Activated CD4-positive, alpha-beta T cell treated with anti-CD3 and anti-CD28 coated beads for 4 hours (primary cell): ENCODE measurements around the gene CCDC167.
A peak's percentile ranks its signal among the peaks of the same experiment; 100 is the strongest.
"Not testable (repeated sequence)": the region's sequence is repeated elsewhere in the genome, so short reads cannot be mapped to it uniquely, and the experiment has no call there.

ENCODE experiments used
- DNase-seq, 2 donors: peaks; one replicate each; pipeline ENCODE4 v3.0.0-alpha.2; 2020

CCDC167 gene

GRCh38 chr6:37507690-37508421, 8.2 kb upstream of the CCDC167 start:
- DNase-seq, result no peak

GRCh38 chr6:37507077-37507476, 7.4 kb upstream of the CCDC167 start:
- DNase-seq, result no peak

DNA sequence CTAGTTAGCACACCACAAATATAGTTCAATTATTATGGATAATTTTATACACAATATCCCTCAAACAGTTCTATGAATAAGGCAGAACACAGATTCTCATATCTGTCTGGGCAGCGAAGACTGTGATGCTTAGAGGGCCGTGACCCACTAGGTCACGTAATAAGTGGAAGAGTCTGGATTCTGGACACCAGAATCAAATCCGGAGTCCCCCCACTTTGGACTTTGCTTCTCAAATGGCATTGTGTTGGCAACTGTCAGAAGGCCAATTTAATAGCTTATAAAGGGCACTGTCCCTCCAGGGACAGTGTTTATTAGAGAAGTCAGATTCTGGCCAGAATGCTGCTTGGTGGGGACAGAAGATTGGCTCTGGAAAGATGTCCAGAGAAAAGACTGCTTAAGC, 6.8 kb upstream of the CCDC167 start:
- no peak for DNase-seq

- no peak for DNase-seq
These were observed 4.3 kb upstream of the CCDC167 start for GRCh38 chr6:37504024-37504423.

DNA sequence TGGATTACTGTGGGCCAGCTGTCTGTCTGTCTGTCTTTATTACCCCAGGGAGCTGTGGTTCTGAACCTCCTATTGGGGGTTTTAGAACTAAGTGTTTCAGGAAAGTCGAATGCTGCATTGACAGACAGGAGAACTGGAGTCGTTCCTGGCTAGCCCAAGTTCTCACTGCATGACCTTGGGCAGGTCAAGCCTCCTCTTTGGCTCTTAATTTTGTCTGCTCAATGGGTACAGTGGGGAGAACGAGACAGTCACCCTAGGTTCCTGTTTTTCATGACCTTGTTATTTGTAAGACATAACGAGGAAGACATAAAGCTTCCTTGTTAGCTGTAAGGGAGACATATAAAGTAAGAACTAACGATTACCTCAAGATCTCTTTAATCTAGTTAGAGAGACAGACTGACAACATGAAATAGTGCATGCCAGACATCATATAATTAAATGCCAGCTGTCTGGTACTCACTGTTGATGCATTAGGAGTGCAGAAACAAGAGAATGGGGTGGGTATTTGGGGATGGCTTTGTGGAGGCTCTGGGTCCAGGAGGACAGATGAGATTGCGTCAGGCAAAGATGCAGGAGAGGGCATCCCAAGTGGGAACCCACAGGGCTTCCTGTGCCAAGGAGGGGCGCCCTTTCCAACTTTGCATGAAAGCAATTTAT, 3.7 kb upstream of the CCDC167 start:
- DNase-seq, result no peak

DNA sequence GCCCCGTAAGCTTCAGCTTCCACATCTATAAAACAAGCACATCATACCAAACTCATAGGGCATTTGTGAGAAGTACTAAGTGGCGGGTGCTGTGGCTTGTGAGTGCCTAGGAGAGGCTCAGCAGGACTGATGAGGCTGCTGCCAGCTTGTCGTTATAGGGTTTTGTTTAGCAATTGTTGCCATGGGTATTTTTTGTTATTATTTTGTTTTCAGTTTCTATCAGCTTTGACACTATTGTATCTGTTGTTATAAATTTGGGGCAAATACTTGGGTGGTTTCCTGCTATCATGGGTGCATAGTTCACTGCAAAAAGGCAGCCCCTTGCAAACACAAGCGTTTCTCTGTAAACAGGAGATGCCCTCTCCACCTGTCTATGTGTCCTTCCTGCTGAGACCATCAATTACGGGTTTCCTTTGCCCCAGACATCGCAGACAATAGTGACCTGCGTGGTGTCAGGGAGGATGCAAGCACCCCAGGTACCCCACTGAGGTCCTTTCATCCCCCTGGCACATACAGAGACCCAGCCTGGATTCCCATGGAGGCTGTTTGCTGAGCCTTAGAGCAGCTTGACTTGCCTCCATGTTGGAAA, 3.1 kb upstream of the CCDC167 start:
- DNase-seq, result peak in 1 of 2 donors; percentile 34

- DNase-seq, result no peak
These were observed 2.2 kb upstream of the CCDC167 start for GRCh38 chr6:37501632-37502491.

DNA sequence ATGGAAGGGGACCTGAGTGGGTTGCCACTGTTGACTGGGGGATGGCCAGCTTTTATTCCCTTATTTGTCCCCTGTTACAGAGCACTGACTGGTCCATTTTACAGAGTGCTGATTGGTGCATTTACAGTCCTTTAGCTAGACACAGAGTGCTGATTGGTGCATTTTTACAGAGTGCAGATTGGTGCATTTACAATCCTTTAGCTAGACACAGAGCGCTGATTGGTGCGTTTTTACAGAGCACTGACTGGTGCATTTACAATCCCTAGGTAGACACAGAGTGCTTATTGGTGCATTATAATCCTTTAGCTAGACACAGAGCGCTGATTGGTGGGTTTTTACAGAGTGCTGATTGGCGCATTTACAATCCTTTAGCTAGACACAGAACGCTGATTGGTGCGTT, 1.2 kb upstream of the CCDC167 start:
- not testable (repeated sequence) for DNase-seq

- DNase-seq, result no peak
These were observed 558 bp upstream of the CCDC167 start for GRCh38 chr6:37500294-37500608.

DNA sequence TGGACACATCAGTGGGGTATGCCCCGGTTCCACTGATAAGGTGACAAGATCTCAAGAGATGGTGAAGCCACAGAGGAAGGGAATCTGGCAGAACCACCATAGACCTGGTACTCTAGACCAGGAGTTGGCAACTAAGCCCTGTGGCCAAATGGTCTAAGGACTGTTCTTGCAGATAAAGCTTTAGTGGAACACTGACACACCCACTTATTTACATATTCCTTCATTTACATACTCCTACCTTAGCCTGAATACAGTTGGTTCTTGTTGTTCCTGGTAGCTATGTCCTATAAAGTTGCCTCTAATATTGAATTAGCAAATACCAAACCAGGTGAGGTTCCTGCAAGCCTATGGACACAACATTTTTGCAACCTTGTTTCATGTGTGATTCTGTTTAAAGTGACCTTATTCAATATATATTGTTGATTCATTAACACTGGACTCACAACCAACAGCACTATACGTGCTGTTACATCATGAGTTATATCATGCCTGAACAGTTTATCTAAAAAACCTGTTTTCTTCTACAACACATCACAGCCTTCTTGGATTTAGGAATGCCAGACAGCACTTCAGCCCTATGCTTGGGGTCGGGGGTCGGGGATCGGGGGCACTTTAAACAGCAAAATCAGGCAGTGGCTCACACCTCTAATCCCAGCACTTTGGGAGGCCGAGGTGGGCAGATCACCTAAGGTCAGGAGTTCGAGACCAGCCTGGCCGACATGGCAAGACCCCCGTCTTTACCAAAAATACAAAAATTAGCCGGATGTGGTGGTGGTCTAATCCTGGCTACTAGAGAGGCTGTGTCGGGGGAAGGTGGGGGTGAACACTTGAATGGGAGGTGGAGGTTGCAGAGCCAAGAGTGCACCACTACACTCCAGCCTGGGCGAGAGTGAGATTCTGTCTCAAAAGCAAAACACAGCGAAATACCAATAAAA, 2.5 kb downstream of the CCDC167 start:
- no peak for DNase-seq

- no peak for DNase-seq
These were observed 4.3 kb downstream of the CCDC167 start for GRCh38 chr6:37495244-37495934.

GRCh38 chr6:37493661-37493995, 6.1 kb downstream of the CCDC167 start:
- no peak for DNase-seq

GRCh38 chr6:37492991-37493660, 6.6 kb downstream of the CCDC167 start:
- DNase-seq, result no peak

DNA sequence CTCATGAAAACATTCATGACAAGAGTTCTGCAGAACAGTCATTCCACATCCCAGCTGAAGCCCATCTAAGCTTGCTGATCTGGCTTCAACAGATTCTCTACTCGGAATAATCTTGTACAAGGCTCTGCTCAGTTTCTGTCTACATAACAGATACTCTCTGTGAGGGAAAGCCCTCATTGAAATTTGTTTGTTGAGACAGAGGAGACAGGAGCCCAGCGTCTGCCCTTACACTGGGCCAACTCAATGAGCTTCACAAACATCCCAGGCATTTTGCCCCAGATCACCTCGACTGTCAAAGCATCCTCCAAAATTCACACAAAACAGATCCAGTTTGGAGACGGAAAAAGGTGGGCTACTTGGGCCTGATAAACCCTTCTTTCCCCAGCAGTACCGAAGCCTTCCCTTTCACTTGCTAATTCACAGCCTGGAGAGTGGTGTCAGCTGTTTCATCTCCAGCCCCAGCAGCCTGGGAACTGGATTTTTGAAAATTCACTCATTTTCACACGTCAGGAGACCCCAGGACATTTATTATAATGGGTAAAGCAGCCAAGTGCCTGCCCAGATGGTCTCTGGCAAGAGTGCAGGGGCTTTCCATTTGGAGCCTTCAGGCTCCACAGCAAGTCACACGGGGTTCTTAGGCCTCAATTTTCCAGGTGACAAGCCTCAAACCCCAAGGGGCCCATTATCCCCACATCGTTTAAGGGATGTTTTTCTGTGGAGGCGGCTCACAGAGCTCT, 7.3 kb downstream of the CCDC167 start:
- DNase-seq, result no peak

- no peak for DNase-seq
These were observed 7.9 kb downstream of the CCDC167 start for GRCh38 chr6:37491830-37492208.

DNA sequence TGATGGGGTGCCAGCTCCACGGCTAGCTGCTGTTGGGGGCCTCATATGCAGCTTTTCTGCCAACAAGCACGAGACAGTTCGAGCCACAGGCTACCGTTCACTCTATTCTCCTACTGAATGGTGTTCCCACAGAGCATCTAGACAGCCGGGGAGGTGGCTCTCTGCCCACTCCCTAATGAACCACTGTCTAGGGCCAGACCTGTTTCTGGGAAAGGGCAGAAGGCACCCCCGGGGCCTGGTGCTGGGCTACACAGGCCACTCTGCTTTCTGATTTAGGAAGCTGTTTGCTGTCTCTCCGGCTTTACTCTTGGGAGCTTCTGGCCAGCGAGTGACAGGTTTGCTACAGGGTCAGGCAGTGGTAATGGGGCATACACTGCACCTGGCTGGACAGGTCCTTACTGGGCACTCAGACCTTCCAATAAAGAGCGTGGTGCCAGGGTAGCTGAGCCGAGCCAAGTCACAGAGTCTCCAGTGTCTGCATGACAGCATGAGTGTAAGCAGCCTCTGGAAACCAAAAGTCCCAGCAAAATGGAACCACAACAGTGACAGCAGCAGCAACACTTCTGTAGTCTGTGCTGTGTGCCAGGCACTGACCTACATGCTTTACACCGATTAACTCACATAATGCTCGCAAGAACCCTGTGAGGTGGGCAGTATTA, 8.4 kb downstream of the CCDC167 start:
- DNase-seq, result no peak

DNA sequence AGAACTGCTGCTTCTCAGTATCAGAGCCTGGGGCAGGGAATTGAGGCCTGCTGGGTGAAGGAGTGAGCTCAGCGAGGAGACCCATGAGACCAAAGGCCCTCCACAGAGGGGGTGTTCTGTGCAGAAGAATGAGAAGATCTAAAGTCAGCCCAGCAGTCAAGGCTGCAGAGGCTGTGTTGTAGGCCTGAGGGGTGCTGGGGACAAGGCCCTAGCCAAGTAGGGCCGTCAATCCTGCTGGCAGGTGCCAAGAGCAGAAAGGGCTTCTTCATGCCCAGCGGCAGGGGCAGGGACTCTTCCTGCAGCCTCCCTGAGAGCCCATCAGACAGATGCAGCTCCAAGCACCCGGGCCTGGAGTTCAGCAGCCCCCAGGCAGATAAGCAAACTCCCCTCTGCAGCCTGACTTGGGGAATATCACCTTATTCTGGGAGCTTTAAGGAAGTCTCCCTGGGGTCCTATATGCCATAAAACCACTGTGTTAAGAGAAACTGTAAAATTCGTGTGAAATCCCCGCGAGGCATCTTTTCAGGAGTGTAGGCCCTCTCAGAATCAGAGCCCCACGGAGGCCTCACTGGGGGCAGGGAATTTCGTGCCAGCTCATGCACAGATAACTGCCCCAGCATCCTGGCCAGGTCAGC, 9.0 kb downstream of the CCDC167 start:
- DNase-seq, result no peak

DNA sequence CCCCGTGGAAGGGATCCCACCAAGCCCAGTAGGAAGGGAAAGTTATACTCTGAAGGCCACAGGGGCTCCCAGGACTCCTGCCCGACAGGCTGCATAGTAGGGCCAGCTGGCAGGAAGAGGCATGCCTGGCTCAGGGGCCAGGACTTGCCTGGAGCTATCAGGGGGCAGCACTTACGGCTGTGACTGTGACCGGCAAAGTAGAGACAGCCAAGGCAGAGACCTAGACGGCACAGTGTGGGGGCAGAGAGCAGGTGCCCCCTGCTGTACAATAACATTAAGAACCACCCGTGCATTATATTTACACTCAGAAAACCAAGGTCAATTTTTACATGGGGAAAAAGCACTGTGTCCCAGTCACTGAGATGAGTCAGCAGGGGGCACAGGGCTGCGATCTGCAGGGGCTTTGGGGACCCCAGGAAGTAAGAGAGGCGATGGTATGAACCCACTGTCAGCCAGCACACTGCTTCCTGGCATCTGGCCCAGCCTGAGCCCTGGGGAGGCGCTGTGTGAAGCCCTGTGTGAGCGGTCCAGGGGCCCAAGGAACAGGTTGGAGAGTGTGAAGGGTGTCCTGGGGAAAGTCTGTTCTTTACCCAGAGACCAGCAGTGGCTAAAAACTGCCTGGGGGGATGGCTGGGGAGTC, 9.9 kb downstream of the CCDC167 start:
- DNase-seq, result no peak

- no peak for DNase-seq
These were observed 11.2 kb downstream of the CCDC167 start for GRCh38 chr6:37488476-37488875.
